ENCODE measurements around the gene CCDC177.

- TF ChIP-seq FOXK2 (conservative IDR thresholded peaks at IDR 0.05 in 1 of 2, IDR thresholded peaks at IDR 0.05 in 1 of 2; ENCODE audit: low read depth in 2 of 2) (no peak), ZNF239 (CRISPR knock-in tag; IDR thresholded peaks at IDR 0.05) (no peak)
Measured at GRCh38 chr14:69560826-69561225, 13.8 kb downstream of the CCDC177 start.
